ENCODE results near the gene TBC1D1.

TBC1D1 gene

DNA sequence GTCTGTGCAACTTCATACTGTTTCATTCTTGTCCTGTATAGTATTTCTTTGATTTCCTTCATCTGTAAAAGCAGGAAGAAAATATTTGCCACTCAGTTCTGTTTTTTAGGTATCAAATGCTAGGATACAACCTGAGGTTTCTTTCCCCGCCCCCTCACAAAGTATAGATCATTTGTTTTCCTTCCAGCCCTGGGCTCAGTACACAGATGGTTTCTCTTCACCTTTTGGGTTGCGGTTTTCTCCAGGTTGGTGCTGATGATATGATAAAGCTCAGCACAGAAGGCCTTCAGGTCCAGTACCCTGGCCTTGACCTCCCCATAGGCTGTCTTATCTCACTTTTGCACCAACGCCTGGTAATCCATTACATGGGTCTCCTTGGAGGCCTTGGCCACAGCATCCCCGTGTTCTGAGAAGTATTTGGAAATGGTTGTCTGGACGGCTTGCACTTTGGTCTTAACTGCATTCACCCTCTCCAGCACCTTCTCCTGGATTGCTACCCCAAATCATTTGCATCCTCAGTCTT, 104.5 kb downstream of the TBC1D1 start:
- DNase-seq, result no peak

DNA sequence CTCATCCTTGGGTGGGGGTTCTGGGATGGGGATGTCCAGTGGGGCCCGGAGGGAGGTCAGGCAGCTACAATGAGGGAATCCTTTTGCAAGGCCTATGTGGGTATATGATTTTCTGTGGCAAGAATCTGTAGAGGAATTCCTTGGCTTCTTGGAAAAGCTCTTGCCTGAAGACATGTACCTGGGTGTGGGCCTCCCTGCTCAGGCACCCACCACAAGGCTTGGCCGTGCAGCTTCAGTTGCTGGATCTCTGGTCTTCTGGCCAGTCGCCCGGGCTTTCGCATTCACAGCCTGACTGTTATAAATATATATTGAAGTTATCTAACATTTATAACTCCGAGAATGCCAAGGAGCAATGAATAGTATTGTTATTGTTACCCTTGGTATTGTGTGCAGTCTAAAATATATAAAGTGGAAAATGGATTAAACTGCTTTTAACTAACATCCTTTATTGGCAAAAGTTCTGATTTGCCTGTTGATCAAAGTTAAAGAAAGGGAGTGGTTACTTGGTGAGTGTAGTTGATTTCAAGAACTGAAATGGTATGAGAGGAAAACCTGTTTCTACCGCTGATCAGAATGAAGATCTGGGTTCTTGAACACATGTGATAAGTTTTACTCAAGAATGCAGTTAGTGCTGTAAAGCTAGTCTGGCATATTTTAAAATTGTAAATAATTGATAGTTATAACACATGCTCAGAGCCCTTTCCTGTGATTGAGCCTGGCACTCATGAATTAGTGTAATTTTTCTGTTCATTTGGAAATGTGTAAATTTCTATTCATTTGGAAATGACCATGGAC, 105.3 kb downstream of the TBC1D1 start:
- no peak for DNase-seq

DNA sequence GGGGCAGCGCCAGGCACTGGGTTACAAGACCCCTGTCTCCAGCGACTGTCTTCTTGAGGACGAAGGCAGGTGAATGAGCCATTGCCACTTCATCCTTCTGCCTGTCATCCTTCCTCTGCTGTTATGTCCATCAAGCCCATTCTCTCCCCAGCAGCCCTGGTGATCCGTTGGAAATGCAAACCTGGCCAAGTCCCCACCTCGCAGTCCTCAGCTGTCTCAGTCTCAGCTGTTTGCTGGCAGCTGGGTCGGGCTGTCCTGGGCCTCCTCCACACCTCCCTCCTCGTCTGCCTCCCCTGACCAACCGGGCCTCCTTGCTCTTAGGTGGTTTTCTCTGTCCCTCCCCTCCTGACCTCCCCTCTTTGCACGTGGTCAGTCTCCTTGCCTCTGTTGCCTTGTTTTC, 107.3 kb downstream of the TBC1D1 start:
- no peak for DNase-seq

DNA sequence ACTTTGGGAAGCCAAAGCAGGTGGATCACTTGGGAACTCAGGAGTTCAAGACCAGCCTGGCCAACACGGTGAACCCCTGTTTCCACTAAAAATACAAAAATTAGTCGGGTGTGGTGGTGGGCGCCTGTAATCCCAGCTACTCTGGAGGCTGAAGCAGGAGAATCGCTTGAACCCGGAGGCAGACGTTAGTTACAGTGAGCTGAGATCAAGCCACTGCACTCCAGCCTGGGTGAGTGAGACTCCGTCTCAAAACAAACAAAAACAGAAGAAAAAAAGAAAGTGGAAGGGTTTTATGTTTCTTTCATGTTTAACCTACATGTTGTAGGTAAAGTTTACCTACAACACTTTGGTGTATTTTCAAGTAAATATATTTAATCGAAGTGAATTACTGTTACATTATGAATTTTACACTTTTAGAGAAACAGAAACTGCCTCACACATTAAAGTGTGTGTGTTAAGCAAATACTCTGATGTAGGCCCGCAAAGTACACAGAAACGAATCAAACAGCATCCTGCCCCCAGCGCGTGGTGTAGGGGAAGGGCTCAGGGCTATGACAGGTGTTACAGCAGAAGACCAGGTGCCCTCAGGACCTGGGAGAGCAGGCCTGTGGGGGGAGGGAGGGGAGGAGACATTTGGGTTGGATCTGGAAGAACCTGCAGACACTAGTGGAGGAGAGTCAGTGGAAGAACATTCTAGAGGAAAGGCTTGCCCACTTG, 108.3 kb downstream of the TBC1D1 start:
- DNase-seq, result peak; percentile 76

DNA sequence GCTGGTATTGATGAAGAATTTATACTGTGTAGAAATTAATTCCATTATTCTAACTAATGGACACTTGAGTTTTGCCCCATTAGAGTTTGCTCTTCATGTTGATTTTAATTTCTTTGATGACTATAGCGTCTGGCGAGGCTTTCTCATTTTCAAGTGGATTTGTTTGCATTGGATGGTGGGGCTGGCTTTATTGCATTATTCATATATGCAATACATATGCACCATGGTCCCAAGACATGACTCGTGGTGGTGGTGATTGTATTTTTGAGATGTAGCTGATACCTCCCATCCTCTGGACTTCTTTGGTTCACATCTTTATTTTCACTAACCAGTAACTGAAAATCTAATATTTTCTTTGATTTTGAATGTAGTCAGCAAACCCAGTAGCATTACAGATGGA, 109.1 kb downstream of the TBC1D1 start:
- no peak for DNase-seq

DNA sequence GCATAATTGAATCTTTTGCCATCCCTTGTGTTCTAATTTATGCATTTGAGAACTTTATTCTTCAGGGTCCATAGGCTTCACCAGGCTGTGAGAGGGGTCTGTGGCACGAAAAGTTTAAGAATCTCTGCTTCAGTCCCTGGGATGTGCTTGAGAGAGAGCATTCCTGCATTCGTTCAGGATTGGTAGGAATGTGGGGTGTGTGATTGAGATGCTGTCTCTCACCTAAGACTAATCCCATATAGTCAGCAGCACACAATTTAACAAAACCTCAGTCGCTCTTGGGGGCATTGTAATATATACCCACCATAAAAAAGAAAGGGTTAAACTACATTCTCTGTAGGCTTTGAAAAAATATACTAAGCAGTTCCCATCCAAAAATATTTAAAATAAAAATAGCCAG, 111.0 kb downstream of the TBC1D1 start:
- DNase-seq, result no peak

DNA sequence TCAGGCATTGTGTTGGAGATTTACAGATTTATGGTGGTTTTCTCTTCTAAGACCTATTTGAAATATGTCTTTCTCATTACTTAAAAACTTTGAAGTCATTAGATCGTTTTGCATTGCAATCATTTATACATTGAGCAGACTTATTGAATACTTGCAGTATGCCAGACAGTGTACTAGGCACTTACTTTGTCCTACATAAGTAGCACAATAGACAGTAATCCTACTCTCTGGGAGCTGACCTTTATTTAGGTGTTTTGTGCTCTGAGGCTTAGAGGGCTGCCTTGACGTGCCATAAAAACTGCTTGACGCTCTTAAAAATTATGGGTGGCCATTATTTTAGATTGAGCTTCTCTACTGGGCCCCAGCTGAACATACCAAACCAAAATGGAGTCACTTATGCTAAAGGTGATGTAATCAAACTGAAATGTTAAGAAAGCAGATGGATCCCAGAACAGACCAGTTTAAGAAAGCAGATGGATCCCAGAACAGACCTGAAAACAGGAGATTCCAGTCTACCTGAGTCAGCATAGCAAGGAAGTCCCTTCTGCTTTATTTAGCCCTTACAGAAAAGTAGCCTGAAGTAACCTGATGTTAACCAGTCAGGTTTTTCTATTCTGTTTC, 111.7 kb downstream of the TBC1D1 start:
- no peak for DNase-seq

DNA sequence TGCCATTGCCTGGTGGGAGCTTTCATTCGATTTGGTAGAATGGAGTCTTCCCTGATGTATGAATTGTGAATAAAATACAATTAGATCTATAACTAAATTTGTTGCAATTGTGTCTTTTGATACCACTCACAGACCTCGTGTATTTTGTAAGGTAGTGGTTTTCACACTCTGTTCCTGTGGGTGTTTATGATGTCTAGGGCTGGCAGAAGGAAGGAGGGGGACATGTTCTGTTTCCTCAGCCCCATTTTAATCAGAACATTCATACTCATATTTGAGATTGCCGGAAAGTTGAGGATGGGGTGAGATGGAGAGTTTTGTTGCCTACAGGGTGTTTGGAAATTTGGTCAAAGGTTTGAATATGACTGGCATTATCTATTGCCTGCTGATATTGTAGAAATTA, 112.2 kb downstream of the TBC1D1 start:
- no peak for DNase-seq

DNA sequence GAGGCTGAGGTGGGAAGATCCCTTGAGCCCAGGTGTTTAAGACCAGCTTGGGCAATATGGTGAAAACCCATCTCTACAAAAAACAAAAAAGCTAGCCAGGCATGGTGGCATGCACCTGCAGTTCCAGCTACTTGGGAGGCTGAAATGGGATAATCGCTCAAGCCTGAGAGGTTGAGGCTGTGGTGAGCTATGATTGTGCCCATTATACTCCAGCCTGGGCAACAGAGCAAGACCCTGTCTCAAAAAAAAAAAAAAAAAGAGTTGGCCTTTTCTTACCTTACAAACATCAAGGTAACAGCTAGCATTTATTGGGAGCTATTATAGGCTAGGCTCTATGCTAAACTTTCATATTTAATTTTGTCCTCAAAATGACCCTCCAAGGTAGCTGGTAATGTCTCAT, 112.7 kb downstream of the TBC1D1 start:
- no peak for DNase-seq

DNA sequence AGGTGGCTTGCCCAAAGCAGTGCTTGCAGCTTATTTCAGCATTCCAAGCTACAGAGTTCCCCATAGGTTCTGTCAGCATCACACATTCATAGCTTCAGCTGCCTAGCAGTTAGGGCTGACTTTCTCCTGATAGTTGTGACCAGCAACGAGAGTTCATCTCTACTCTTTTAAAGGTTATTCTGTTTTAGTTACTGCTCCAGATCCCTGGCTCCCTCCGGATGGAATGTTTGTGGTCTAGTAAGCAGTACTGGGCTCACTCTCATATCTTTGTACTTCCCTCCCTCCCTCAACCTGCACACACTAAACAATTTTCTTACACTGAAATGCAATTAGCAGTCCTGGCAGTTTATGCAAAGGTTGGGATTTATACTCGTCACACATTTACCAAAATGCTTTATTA, 113.2 kb downstream of the TBC1D1 start:
- DNase-seq, result no peak

DNA sequence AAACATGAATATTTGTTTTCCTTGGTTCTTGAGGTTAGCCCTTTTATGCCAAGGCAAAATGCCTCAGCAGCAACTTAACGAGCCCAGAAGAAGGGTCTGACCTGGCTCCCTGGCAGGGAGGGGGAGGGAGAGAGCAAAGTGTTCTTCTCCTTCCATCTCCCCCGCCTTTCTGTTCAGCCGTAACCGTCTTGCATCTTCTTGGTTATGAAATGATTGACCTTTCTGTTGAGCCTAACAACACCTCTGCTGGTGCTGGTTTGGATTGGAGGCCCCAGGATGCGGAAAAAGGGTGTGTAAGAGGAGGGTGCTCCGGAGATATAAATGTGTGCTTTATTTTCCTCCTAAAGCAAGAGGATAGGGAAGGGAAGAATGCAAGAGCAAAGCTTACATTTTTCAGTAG, 114.0 kb downstream of the TBC1D1 start:
- no peak for DNase-seq

DNA sequence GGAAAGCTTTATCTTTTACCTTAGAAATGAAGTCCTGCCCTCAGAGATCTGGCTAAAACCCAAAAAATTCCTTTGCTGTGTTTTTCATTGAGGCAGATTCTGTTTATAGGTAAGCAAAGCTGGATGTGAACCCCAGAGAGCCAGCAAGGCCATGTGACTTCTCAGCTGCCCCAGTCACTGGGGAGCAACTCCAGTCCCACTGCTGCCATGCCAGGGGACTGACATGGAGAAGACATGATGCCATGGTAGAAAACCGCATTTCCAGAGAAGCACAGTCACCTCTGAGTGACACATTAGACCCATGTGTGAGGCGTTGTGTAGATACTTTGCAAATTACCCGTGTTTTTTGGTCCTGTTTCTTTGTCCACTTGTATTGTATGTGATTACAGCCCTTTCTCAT, 114.8 kb downstream of the TBC1D1 start:
- DNase-seq, result no peak

DNA sequence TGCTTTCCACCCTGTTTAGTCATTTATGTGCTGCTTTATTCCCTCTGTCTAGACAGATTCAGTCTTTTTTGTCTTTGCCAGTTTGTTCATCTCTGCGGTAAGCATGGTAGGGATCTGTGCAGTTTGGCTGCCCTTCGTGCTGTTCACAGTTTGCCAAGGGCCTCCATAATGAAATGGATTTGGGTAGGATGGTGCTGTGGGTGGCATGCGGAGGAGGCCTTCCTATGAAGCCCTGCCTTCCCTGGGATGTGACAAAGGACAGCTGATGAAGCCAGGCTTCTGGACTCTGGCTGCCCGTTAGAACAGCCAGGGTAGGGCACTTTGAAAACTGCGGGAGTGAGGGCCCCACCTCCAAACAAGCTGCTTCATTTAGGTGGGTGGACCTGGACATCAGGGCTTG, 116.8 kb downstream of the TBC1D1 start:
- DNase-seq, result no peak

DNA sequence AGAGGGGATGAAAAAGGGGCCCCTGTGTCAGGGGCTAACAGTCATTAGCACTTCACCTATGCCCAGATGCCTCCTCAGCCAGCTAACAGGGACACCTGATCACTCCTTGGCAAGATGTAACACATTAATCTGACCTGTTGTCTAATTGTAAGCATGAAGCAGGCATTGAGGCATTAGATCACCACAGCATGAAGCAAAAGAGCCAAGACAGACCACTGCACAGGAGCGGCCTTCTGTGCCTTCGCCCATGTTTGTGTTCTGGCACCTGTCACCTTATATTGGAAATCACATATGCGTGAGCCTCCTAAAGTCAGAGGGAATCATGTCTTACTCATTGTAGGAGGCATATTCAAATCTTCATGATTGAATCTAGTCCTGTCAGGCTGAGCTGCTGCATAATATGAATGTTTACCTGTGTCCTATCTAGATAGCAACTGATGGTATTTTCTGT, 117.7 kb downstream of the TBC1D1 start:
- DNase-seq, result no peak

DNA sequence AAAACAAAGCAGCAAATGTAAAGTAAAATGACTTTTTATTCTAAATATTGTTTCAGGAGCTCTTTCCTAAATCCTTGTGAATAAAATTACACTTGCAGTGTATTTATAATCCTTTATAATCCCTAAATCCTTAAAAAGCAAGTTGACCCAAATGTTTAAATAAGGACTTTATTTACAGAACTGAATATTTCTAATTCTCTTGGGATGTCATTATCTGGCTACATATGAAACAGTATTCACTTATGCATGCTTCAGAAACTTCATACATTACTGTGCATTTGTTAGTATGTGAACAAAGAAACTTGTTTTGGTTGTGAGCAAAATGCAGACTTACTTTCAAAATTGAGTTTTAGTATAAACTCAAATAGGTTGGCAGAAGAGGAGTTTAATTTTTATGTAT, 118.5 kb downstream of the TBC1D1 start:
- DNase-seq, result no peak

DNA sequence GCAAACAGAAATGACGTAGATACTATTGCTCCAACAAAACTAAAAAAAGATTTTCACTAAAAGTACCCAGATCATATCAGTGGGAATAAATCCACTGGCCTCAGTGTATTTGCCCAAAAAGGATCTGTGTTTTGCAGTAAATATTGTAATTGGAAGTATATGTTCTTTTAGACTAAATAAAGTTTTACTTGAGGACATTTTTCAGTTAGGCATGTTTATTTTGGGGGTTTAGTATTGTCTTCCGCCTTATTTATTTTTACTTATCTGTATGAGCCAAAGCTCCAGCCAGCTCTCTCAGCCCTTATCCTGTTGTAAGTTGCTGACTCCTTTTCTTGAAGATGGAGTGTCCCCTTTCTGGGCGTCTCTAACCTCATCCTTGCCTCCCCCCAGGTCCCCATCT, 119.1 kb downstream of the TBC1D1 start:
- no peak for DNase-seq

DNA sequence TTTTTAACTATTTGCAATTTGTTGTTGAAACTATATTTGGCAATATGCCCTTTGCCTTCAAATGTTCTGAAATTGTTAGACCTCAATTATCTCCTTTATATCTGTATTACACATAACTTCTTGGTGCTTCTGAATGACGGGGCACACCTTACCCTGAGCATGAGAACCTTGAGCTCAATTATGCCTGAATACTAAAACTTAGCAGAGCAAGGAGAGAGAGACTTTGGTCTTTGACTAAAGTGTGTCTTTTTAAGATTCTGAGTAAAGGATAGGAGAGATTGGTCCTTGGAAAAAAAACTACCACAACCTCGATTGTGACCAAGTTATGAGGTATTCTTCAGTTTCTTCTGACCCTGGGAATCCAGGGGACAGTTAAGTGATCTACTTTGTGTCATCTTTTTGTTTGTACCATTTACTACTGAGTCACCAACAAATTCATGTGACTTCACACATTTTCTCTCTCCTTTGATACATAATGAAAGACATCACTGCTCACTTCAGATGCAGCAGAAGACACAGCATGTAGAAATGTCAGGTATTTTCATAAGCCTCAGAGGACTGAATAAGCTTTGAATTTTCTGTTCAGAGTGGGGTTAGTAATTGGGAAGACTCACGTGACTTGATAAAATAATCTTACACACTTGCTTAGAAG, 120.8 kb downstream of the TBC1D1 start:
- DNase-seq, result no peak

DNA sequence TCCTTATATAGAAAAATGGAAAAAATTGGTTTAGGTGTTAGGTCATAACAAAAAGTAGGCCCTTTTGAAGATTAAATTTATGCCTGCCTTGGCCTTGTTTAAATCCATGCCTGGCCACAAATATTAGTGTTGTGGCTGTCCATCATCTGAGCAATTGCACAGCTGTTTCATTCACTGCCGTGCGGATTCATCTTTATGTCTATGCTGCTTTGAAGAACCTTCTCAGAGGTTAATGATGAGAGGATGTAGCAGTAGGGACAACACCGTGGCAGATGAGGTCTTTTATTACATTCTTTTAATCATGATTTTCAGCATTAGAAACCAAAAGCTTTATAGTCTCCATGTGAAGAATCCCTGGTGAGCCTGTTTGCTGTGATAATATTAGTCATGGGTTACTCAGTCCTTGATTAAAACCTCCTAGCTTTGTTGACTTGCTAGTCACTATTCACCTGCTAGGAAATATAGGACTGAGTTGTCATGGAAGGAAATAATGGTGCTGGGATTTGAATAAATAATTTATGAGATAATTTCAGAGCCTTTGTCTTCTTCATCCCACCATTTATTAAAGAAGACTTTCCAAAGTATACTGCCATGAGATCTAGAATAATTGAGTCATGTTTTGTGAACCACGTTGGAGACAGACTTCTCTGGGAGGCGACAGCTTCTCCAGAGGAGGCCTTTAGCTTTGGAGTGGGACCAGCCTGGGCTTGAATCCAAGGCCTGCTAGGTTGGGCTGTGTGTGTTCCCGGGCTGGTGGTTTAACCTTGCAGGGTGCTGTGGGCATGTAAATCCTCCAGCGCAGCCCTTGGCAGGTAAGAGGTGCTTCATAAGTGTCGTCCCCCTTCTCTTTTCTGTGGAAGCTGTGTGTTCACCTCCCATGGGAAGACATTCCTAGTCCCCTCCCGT, 122.8 kb downstream of the TBC1D1 start:
- DNase-seq, result peak; percentile 48

DNA sequence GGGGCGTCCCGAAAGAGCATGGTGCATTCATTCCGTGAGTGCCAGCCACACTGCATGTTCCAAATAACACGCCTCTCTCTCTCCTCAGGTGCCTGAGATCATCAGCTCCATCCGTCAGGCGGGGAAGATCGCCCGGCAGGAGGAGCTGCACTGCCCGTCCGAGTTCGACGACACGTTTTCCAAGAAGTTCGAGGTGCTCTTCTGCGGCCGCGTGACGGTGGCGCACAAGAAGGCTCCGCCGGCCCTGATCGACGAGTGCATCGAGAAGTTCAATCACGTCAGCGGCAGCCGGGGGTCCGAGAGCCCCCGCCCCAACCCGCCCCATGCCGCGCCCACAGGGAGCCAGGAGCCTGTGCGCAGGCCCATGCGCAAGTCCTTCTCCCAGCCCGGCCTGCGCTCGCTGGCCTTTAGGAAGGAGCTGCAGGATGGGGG, 123.6 kb downstream of the TBC1D1 start:
- no peak for DNase-seq

DNA sequence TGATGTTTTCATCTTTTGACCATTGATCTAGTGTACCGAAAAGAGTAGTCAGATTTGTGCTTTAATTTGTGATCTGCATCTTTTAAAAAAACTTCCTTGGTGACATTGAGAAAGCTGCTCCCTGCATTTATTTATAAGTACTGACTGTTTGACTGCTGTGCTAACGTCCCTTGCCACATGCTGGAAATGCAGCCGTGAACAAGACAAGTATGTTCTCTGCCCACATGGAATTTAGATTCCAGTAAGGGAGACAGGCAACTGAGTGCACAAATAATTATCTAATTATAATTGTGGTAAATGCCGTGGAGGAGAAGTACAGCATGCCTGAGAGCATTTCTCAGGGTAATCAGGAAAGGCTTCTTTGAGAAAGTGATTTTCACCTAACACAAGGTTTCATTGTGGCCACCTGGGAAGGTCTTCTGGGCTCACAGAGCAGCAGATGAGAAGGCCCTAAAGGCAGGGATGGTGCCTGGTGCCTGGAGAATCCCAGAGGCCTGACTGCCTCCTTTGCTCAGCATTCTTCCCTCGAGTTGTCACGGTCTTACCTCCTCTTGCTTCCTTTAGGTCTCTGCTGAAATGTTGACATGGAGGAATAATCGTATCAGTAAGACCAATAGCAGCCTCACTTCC, 125.1 kb downstream of the TBC1D1 start:
- no peak for DNase-seq

DNA sequence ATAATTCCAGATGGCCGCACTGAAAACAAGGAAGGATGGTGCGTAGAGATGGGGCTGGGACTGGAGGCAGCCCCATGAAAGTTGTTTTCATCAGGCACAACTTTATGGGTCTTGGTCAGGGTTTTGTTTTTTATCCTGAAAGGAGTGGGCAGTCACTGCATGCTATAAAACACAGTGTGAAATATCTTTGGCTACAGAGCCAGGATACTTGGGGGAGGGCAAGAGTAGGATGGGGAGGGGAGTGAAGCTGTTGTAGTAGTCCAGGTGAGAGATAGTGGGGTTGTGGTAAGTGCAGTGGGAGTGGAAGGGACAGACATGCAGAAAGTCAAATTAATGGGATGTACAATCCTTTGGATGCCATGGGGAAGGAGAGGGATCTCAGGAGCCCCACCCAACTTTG, 125.8 kb downstream of the TBC1D1 start:
- DNase-seq, result no peak

DNA sequence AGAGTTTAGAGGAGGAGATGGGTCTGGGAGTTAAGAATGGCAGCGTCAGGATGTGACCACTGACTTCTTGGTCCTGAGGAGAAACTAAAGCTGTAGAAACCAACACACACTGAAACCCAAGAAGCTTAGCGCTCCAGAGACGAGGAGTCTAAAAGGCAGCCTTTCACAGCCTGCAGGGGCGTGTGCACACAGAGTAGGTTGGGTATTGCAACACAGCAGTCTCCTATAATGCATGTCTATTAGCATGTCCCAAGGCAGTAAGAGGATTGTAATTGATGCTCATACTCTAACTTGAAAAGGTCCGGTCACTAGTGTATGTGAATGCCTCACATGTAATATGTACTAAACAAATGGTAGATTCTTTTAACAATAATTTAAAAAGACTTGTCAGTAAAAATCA, 126.7 kb downstream of the TBC1D1 start:
- DNase-seq, result no peak
